ENCODE results near the gene RNASE11.

The RNASE11 gene

DNA sequence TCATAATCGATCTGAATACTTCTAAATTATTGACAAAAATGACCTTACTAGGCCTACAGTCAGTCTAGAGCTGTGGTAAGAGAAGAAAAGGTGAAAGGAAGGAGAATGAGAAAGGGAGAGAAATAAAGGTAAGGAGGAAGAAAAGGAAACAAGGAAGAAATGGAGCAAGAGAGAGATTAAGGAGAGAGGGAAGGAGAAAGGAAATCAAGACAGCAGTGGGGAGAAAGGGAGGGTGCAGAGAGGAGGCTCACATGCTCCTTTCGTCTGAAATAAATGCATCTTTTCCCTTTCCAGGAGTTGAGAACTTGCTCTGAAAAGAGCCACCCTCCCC, 30.6 kb downstream of the RNASE11 start:
- TF ChIP-seq, protein P1, sequence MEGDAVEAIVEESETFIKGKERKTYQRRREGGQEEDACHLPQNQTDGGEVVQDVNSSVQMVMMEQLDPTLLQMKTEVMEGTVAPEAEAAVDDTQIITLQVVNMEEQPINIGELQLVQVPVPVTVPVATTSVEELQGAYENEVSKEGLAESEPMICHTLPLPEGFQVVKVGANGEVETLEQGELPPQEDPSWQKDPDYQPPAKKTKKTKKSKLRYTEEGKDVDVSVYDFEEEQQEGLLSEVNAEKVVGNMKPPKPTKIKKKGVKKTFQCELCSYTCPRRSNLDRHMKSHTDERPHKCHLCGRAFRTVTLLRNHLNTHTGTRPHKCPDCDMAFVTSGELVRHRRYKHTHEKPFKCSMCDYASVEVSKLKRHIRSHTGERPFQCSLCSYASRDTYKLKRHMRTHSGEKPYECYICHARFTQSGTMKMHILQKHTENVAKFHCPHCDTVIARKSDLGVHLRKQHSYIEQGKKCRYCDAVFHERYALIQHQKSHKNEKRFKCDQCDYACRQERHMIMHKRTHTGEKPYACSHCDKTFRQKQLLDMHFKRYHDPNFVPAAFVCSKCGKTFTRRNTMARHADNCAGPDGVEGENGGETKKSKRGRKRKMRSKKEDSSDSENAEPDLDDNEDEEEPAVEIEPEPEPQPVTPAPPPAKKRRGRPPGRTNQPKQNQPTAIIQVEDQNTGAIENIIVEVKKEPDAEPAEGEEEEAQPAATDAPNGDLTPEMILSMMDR (IDR thresholded peaks at IDR 0.05; ENCODE audit: extremely low read depth, insufficient read depth, missing control alignments), result no peak
- in situ Hi-C loops (cut with MboI; ENCODE audit: low pct_unique_long_range_greater_than_20kb, low sequenced_read_pairs, unreplicated experiment), result no loop called here

DNA sequence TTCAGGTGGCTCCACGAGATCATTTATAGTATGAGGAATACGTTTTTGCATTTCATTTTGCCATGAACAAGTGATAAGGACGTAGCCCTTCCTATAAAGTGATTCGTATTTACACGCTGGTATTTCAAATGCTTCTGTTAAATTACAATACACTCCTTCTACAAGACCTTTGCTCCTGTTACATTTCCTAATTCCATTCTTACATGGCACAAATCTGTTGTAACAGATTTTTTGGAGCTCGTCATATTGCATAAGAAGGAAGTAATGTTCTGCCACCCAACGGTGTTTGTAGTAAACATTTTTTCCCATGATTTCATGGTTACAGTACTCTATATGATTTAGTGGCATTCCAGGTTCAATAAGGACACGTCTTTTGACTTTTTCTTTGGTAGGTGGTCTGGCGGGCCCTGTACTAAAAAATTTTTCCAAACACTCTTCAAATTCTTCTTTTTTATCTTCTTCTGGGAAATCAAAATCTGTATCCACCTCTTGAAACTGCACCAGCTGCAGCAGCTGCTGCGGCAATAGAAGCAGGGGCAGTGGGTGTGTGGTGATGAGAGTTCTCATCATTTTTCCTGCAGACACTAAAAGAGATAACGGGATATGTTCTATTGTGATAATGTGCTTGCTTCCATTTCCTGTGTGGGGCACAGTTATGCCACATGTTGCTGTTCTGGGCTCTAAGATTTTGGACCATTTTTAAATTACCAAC, 31.1 kb downstream of the RNASE11 start:
- TF ChIP-seq, protein P1 (IDR thresholded peaks at IDR 0.05; ENCODE audit: extremely low read depth, insufficient read depth, missing control alignments), result no peak
- in situ Hi-C loops (cut with MboI; ENCODE audit: low pct_unique_long_range_greater_than_20kb, low sequenced_read_pairs, unreplicated experiment), result no loop called here
- DNase-seq (ENCODE audit: low spot score), result no peak

More for the DNA sequence above, 30.6 kb downstream of the RNASE11 start:
- DNase-seq (ENCODE audit: low spot score), result no peak

DNA sequence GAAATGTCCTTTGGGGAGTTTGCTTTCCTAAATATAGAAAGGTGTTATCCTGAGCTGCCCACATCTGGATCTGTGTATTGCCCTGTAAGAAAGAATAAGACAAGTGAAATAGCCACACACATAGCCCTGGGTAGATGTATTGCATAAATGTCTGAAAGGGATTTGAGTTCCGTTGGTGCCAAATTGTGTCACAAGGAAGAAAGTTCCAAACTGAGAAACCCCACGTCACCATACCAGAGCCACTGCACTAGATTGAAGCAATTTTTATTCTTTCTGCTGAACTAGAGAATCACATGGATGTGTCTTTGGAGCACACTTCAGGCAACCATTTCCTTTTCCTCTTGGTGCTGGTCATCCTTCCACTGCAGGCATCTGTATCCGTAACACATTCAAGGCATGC, 32.0 kb downstream of the RNASE11 start:
- TF ChIP-seq, protein P1 (IDR thresholded peaks at IDR 0.05; ENCODE audit: extremely low read depth, insufficient read depth, missing control alignments), result no peak
- in situ Hi-C loops (cut with MboI; ENCODE audit: low pct_unique_long_range_greater_than_20kb, low sequenced_read_pairs, unreplicated experiment), result no loop called here
- DNase-seq (ENCODE audit: low spot score), result no peak

GRCh38 chr14:20553024-20553423, 34.8 kb downstream of the RNASE11 start:
- in situ Hi-C loops (cut with MboI; ENCODE audit: low pct_unique_long_range_greater_than_20kb, low sequenced_read_pairs, unreplicated experiment), result no loop called here

DNA sequence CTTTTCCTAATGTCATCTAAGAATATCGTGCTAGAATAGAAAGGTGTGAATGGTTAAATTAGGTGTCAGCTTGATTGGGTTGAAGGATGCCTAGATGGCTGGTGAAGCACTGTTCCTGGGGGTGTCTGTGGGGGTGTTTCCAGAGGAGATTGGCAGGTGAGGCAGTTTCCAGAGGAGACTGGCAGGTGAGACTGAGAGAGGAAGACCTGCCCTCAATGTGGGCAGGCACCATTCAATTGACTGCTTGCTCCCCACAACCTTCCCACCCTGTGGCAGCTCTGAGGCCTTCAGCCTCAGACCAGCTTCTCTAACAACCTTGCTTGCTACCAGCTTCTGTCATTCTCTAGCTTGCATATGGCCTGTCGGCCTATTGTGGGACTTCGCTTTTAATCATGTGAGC, 36.2 kb downstream of the RNASE11 start:
- TF ChIP-seq, protein P1 (IDR thresholded peaks at IDR 0.05; ENCODE audit: extremely low read depth, insufficient read depth, missing control alignments), result no peak
- in situ Hi-C loops (cut with MboI; ENCODE audit: low pct_unique_long_range_greater_than_20kb, low sequenced_read_pairs, unreplicated experiment), result no loop called here
- DNase-seq (ENCODE audit: low spot score), result no peak

More at GRCh38 chr14:20553024-20553423, 34.8 kb downstream of the RNASE11 start:
- DNase-seq (ENCODE audit: low spot score), result no peak
- TF ChIP-seq, protein P1 (IDR thresholded peaks at IDR 0.05; ENCODE audit: extremely low read depth, insufficient read depth, missing control alignments), result no peak

GRCh38 chr14:20550926-20551325, 36.9 kb downstream of the RNASE11 start:
- in situ Hi-C loops (cut with MboI; ENCODE audit: low pct_unique_long_range_greater_than_20kb, low sequenced_read_pairs, unreplicated experiment), result no loop called here
- no peak for DNase-seq (ENCODE audit: low spot score)
- TF ChIP-seq, protein P1 (IDR thresholded peaks at IDR 0.05; ENCODE audit: extremely low read depth, insufficient read depth, missing control alignments), result no peak

Data from GM13977 (cell line).